H1 (cell line): Measurements from ENCODE around the gene L3MBTL4. TPM values are rescaled to one million over a fixed set of nuclear protein-coding genes. Genes with fewer than 3 reads are reported as not detected.

ENCODE experiments used
- SRF ChIP-seq: IDR thresholded peaks from 2 replicates; pipeline ENCODE4 v1.6.1; 2011; ENCODE audit warnings: mild to moderate bottlenecking, low read depth, low read length, moderate library complexity
- polyA plus RNA-seq, 7 experiments: library from polyadenylated mRNA; depleted of rRNA in 3 of 7; stranded (reverse) in 5 of 7; unstranded in 2 of 7; fragments of >200 nt in 5 of 7; fragments of 200-250 nt in 2 of 7; gene quantifications; 1 replicate in 5 of 7; 2 replicates in 1 of 7; 4 replicates in 1 of 7; pipeline versions ENCODE4 v1.2.1 to v1.2.3, GENCODE V29; 2011 to 2013; ENCODE audit warnings: missing spikeins in 2 of 7, mixed read lengths in 2 of 7
- total RNA-seq: library from RNA; stranded (reverse); fragmentation: NEBNext Ultra II Directional; extraction: Animal tissue kit (Norgen Biotek cat#: 25700); gene quantifications from 2 replicates; pipeline ENCODE4 v1.2.1, GENCODE V29; 2021

The L3MBTL4 gene
- total and polyA plus RNA-seq, 2 of the 8 experiments (the other 6 are each of a cell fraction or from before 2014, with no cell fraction given): 1.0 to 2.1 TPM

GRCh38 chr18:6255886-6256285 lies 158.8 kb downstream of the L3MBTL4 start (continued):
- no peak for TF ChIP-seq SRF
- TF ChIP-seq, all 59 proteins: peak for 0
